A549 (cell line): ENCODE measurements around the gene RUVBL1.

Experiments
- CBX2 ChIP-seq: fragments of 200-600 bp; sonication (generic); IDR thresholded peaks from 2 replicates; pipeline ENCODE4 v1.6.1; 2016; ENCODE audit warnings: low read depth, mild to moderate bottlenecking, borderline replicate concordance
- TF ChIP-seq, protein P1 (sequence below): fragments of >200 bp; sonication (Bioruptor Twin); formaldehyde crosslinking; IDR thresholded peaks from 3 replicates; pipeline ENCODE4 v1.5.1; 2016
- TF ChIP-seq, protein P2 (sequence below): IDR thresholded peaks from 2 replicates; pipeline ENCODE4 v1.6.1; 2012

GRCh38 chr3:128170866-128171516 is 47.4 kb upstream of the RUVBL1 start:
- TF ChIP-seq, protein P1, sequence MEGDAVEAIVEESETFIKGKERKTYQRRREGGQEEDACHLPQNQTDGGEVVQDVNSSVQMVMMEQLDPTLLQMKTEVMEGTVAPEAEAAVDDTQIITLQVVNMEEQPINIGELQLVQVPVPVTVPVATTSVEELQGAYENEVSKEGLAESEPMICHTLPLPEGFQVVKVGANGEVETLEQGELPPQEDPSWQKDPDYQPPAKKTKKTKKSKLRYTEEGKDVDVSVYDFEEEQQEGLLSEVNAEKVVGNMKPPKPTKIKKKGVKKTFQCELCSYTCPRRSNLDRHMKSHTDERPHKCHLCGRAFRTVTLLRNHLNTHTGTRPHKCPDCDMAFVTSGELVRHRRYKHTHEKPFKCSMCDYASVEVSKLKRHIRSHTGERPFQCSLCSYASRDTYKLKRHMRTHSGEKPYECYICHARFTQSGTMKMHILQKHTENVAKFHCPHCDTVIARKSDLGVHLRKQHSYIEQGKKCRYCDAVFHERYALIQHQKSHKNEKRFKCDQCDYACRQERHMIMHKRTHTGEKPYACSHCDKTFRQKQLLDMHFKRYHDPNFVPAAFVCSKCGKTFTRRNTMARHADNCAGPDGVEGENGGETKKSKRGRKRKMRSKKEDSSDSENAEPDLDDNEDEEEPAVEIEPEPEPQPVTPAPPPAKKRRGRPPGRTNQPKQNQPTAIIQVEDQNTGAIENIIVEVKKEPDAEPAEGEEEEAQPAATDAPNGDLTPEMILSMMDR = peak; percentile 83
- no peak for TF ChIP-seq CBX2
- TF ChIP-seq, protein P2, sequence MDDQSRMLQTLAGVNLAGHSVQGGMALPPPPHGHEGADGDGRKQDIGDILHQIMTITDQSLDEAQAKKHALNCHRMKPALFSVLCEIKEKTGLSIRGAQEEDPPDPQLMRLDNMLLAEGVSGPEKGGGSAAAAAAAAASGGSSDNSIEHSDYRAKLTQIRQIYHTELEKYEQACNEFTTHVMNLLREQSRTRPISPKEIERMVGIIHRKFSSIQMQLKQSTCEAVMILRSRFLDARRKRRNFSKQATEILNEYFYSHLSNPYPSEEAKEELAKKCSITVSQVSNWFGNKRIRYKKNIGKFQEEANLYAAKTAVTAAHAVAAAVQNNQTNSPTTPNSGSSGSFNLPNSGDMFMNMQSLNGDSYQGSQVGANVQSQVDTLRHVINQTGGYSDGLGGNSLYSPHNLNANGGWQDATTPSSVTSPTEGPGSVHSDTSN = no peak
